HG03521 (cell line): ENCODE results near the gene HTR7.

Source experiments
- ATAC-seq: cut with Tn5 transposase; IDR thresholded peaks from one replicate; pipeline ENCODE4 v1.9.1; 2021; ENCODE audit warnings: mild to moderate bottlenecking, moderate library complexity; ENCODE audit not compliant: unreplicated experiment

HTR7 gene

DNA sequence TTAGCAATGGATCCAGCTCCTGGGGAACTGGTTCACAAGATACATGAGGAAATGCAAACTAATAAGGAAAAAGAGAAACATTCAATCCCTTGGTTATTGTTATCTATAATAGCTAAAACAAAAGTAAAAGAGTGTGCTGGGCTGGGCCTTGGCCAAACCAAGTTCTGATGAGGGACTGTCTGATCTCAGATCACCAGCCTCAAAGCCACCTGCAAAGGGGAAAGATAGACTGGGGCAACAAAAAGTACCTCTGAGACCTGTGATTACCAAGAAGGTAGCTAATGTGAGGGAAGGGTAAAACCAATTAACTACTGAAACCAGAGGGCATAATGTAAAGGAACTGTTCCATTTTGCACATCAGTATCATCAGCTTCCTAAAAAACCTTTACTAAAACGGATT lies 51.2 kb downstream of the HTR7 start:
- ATAC-seq: no peak

DNA sequence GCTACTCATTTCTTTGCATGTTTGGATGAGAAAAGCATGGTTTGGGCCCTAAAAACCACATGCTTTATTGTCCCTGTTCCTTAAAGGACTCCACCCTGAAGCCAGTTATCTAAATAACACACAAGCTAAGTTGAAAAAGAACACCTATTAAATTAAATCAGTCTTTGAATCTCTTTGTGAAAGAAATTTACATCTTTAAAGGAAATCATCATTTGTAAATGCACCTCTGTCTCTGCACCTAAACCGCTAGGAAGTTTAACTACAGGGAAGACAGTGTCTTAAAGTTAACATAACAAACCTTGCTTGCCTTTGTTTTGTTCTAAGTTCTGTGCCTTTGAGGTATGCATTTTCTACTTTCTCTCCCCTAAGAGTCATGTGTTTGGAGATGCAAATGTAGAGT lies 52.6 kb downstream of the HTR7 start:
- no peak for ATAC-seq

DNA sequence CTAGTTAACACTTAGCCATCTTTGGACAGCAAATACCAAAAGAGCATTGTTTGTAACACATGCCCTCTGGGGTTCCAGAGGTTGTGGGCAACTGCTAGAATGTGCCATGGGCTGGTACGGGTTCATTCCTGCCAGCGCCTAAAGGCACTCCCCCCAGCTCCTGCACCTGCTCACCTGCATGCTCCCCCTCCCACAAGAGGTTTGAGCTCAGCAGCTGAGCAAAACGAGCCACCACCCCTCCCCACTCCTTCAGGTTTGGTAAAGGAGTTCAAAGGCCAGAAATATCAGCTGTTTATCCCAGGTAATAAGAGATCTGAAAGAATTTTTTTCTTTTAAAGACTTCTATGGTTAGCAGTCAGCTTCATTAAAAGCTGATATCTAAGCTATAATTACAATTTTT lies 53.5 kb downstream of the HTR7 start:
- ATAC-seq: no peak

DNA sequence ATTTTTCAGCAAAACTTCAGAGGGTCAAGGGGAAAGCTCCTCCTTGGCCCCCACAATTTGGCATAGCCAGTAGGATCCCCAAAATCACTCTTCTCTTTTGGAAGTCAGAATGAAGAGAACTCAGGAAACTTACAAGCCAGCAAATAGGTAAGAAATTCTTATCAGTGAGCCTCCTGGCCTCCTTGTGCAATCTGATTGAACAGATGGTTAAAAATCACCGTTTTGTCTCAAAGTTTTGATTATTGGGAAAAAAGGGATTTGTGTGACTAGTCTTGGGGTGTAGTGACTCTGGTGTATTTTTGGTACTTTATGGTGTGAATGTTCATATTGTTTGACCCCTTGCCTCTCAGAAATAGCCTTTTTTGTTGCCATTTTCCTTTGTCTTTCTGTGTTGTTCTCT lies 56.2 kb downstream of the HTR7 start:
- no peak for ATAC-seq

- no peak for ATAC-seq
Measured at GRCh38 chr10:90800232-90800796, 57.5 kb downstream of the HTR7 start.

DNA sequence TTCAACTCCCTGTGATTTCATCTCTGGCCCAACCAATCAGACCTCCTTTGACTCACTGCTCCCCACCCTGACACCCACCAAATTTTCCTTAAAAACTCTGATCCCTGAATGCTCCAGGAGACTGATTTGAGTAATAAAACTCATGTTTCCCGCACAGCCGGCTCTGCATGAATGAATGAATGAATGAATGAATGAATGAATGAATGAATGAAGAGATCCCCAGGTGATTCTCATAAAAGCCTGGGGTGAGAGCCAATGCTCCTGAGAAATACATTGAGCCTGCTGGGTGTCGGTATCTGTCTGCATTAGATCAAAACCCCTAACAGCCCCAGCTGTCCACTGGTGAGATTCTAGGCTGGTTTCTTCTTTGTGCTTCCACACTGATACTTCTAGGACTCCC lies 58.7 kb downstream of the HTR7 start:
- ATAC-seq: no peak

GRCh38 chr10:90798482-90798881 lies 59.4 kb downstream of the HTR7 start:
- no peak for ATAC-seq

- no peak for ATAC-seq
Measured at GRCh38 chr10:90790422-90790821, 67.4 kb downstream of the HTR7 start.

DNA sequence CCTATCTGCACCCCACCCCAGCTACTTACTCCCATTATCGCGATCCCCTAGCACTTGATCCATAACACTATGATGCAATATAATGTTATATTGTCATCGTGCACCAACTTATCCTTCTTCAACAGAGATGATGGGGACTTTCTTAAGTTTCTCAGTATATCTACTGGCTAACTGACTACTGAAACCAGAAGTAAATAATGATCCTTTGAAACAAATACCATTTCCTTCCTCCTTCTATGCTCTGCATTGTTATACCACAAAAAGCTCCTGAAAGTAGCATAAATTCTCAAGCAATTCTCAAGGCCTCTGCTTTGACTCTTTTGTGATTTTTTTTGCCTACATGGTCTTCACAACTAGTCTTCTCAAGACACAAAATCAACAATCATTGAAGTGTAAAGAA lies 68.9 kb downstream of the HTR7 start:
- peak; percentile 73 for ATAC-seq

- no peak for ATAC-seq
Measured at GRCh38 chr10:90788199-90788491, 69.7 kb downstream of the HTR7 start.

DNA sequence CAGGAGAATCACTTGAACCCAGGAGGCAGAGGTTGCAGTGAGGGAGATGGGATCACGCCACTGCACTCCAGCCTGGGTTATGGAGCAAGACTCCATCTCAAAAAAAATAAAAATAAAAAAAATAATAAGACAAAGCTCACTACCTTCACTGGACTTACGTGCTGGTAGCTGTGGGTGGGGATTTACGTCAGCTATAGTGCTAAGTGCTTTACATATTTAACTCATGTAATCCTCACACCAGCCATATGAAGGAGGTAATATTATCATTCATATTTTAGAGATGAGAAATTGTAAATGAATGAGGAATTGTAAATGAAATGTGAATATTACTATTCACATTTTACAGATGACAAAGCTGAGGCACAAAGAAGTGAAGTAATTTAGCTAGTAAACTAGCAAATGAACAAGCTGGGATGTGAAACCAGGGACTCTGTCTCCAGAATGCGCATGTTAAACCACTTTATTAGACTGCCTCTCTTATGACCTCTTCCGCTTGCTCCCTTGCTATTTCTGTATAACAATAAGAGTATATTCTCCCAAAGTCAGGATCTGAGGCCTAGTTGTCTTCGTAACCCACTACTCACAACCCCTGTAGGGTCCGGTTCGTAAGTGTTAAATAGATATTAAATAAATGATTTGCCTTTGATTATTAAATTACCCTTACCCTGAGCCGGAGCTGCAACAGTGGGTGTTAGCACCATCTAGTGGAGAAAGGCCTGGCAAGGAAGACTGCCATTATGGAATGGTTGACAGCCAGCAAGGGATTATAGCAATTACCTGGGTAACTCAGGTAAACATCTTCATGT lies 70.2 kb downstream of the HTR7 start:
- ATAC-seq: no peak

- no peak for ATAC-seq
Measured at GRCh38 chr10:90785782-90786181, 72.1 kb downstream of the HTR7 start.

- ATAC-seq: no peak
Measured at GRCh38 chr10:90784771-90785170, 73.1 kb downstream of the HTR7 start.

GRCh38 chr10:90780488-90780887 lies 77.4 kb downstream of the HTR7 start:
- no peak for ATAC-seq

DNA sequence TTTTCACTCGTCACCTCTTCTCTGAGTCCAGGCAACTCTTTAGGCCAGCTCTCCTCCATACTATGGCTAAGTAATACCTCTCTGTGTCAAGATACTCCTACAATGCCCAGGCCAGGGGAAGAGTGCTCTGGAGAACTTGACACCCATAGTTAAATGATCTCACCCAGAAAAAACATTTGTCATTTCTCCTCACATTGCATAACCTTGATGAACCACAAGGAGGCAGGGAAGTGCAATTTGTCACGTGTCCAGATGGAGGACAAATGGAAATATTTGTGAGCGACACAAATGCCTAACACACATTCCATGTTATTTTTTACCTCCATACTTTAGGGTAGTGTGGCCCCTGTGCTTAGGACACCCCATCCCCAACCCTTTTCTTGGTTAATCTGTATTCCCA lies 78.3 kb downstream of the HTR7 start:
- no peak for ATAC-seq

GRCh38 chr10:90777621-90778020 lies 80.2 kb downstream of the HTR7 start:
- no peak for ATAC-seq

DNA sequence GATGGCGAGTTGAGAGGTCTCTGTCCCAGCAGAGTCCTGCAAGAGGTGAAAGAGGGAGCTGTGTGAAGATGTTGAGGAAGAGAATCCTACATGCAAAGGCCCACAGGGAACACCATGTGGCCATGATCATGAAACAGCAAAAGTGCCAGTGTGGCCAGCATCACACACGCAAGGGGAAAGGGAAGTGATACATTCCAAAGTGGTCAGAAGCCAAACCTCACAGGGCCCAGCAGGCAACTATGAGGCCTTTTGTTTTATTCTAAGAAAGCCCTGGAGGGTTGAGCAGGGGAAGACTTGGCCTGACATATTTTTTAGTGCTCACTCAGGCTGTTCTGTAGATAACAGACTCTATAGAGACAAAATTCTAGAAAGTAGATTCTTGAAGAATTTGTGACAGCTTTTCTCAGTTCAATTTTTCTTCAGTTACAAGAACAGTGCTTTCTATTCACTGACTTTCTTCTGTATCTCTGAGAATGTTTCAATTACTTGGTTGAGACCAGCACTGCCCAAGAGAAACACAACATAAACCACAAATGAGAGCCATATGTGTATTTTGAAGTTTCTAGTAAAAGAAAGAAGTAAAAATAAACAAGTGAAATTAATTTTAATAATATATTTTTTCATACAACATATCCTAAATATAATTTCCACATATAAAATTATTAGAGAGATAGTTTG lies 82.3 kb downstream of the HTR7 start:
- ATAC-seq: no peak

DNA sequence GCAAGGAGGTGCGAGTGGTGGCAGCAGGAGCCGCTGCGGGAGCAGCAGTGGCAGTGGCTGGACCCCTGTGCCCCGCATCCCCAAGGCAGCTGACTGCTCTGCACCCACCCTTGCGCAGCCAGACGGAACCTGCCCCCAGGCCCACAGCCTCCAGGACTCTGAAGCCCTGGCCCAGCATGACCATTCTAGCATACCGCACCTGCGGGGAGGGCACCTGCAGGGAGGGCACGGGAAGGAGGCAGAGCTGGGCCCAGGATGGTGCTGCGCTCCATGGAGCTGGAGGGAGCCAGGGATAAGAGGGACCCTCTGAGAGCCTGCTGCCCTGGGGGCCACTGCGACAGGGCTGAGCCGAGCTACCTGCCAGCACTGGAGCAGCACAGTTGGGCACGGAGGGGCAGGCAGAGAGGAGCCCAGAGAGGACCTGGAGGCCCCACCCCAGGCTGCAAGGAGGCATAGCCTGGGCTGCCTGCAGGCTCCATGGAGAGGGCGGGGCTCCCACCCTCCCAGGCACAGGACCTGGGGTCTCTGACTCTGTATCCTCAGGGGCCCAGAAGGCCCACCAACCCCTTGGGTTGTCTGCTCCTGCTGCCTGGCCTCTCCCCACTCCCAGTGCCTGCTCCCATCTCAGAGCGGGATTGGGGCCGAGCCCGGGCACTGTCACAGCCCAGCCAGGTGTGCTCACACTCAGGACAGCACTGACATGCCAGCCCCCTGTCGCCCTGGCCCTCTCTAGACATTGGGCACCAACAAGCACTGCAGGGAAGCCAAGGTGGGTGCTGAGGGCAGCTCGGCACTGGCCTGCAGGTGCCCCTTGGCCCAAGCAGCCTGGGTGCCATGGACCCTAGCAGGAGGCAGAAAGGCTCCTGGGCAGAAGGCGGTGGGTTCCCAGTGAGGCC lies 87.6 kb downstream of the HTR7 start:
- ATAC-seq: no peak

- ATAC-seq: peak; percentile 65
Measured at GRCh38 chr10:90751107-90751997, 106.5 kb downstream of the HTR7 start.

DNA sequence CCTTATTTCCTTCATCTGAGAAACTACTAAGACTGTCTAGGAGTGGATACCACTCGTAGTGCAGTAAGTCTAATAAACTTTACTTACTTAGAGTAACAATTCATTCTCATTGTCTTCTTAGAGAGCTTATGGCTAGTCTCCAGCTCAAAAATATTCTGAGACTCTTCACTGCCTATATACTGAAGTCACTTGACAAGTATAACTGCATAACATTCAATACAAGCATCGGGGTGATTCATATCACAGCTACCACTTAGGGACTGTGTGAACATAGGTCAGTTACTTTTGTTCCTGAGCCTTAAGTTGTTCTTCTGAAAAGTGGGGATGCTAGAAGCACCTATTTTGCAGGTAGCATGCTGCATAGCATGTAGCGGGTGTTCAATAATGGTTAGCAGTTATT lies 111.0 kb downstream of the HTR7 start:
- no peak for ATAC-seq
